Measurements from ENCODE around the gene SEC31A.

GRCh38 chr4:82850684-82851083, 40.3 kb downstream of the SEC31A start:
- no peak for TF ChIP-seq CTCF (IDR thresholded peaks at IDR 0.05)
- TF ChIP-seq POLR2A (IDR thresholded peaks at IDR 0.05) = no peak

Data from prostate gland (tissue), 2 donors.